Measurements from ENCODE around the gene TBC1D8.

Gene TBC1D8

GRCh38 chr2:101081375-101081907 lies 69.7 kb downstream of the TBC1D8 start:
- DNase-seq, result no peak
- Histone ChIP-seq H3K27me3 (replicated peaks) (no peaks in the 10 kb centered on the region), H3K4me3 (ENCODE audit: low read depth, low read length) (no peak overlapping the region), H3K36me3 (replicated peaks) (no peaks in the 10 kb centered on the region), H3K27ac (no peak overlapping the region)
- no peak for TF ChIP-seq CTCF (IDR thresholded peaks at IDR 0.05; ENCODE audit: low read depth, low read length, missing control alignments)
- in situ Hi-C loops (cut with HindIII; ENCODE audit: low pct_ligation_motif_present, low sequenced_read_pairs), result no loop called here

DNA sequence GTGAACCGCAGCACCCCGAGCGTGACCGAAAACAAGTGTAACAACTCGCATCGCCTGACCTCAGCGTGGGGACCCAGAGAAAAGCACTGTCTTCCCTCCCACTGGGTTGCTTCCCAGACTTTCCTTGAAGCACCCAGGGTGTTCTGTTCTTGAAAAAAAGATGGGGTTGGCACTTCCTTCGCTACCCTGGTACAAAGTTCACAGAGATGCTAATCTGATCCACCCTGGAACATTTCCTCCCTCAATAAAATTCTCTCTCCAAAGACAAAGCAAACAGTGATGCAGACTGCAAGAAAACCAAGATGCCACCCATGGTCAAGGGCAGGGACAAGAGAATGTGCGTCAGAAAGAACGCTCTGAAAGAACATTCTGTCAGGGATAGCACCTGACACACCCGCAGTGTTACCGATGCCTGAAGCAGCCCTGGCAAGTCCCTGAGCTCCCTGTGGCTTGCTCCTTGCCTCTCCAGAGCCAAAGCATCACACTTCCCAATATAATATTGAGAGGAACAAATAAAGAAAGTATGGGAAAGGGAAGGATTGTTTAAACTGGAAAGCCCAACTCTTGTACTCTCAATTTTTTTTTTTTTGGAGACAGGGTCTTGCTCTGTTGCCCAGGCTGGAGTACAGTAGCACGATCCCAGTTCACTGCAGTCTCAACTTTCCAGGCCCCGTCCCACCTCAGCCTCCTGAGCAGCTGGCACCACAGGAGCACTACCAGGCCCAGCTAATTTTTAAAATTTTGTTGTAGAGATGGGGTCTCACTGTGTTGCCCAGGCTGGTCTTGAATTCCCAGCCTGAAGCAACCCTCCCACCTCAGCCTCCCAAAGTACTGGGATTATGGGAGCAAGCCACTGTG lies 70.7 kb downstream of the TBC1D8 start:
- H3K36me3 ChIP-seq (replicated peaks), result no peaks in the 10 kb centered on the region
- no peak for TF ChIP-seq CTCF (IDR thresholded peaks at IDR 0.05; ENCODE audit: low read depth, low read length, missing control alignments)
- DNase-seq, result no peak
- H3K4me3 ChIP-seq (ENCODE audit: low read depth, low read length), result no peak overlapping the region
- H3K27me3 ChIP-seq (replicated peaks), result no peaks in the 10 kb centered on the region
- in situ Hi-C loops (cut with HindIII; ENCODE audit: low pct_ligation_motif_present, low sequenced_read_pairs), result no loop called here
- H3K27ac ChIP-seq, result no peak overlapping the region

DNA sequence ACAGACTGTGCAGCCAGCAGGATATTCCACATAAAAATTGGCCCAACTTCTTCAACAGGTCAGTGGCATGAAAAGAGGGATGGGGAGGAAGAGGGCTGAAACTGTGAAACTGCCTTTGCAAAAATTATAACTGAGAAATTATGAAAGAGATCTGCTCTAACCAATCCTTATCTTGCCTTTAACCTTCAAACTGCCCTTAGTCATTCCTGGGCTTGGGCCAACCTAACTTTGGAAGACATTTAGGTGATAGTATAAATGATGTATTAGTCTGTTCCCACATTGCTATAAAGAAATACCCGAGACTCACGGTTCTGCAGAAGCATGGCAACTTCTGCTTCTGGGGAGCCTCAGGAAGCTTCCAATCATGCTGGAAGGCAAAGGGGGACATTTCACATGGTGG lies 74.6 kb downstream of the TBC1D8 start:
- Histone ChIP-seq H3K4me3 (ENCODE audit: low read depth, low read length) (no peak overlapping the region), H3K27ac (no peak overlapping the region), H3K36me3 (replicated peaks) (no peaks in the 10 kb centered on the region), H3K27me3 (replicated peaks) (no peaks in the 10 kb centered on the region)
- DNase-seq, result no peak
- in situ Hi-C loops (cut with HindIII; ENCODE audit: low pct_ligation_motif_present, low sequenced_read_pairs), result no loop called here
- TF ChIP-seq CTCF (IDR thresholded peaks at IDR 0.05; ENCODE audit: low read depth, low read length, missing control alignments), result no peak

- H3K27me3 ChIP-seq (replicated peaks), result no peaks in the 10 kb centered on the region
- no peak overlapping the region for H3K27ac ChIP-seq
- H3K36me3 ChIP-seq (replicated peaks), result no peaks in the 10 kb centered on the region
- in situ Hi-C loops (cut with HindIII; ENCODE audit: low pct_ligation_motif_present, low sequenced_read_pairs), result no loop called here
- DNase-seq, result peak; percentile 40
- H3K4me3 ChIP-seq (ENCODE audit: low read depth, low read length), result no peak overlapping the region
- no peak for TF ChIP-seq CTCF (IDR thresholded peaks at IDR 0.05; ENCODE audit: low read depth, low read length, missing control alignments)
These were observed 86.2 kb downstream of the TBC1D8 start for GRCh38 chr2:101064868-101065549.

DNA sequence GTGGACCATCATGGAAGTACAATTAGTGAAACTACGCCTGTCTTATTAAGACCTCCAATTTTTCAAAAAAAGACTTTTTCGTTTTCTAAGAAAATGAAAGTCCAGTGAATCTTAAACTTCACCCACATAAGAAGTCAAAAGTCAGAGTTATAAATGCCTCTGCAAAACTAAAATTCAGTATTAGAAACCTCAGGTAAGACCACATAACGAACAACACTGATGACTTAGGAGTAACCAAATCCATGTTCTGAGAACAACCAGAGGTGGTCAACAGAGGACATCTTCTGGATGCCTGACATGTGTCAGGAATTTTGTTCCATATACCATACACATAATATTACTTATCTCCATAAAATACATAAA lies 86.7 kb downstream of the TBC1D8 start:
- DNase-seq, result no peak
- Histone ChIP-seq H3K36me3 (replicated peaks) (no peaks in the 10 kb centered on the region), H3K27me3 (replicated peaks) (no peaks in the 10 kb centered on the region), H3K4me3 (ENCODE audit: low read depth, low read length) (no peak overlapping the region), H3K27ac (peak overlapping the region; percentile 67)
- in situ Hi-C loops (cut with HindIII; ENCODE audit: low pct_ligation_motif_present, low sequenced_read_pairs), result no loop called here
- TF ChIP-seq CTCF (IDR thresholded peaks at IDR 0.05; ENCODE audit: low read depth, low read length, missing control alignments), result no peak
